HFFc6 (cell line): Measurements from ENCODE around the gene SCN1B. TPM values are rescaled to one million over a fixed set of nuclear protein-coding genes. Genes with fewer than 3 reads are reported as not detected.
"Not testable (repeated sequence)": the region's sequence is repeated elsewhere in the genome, so short reads cannot be mapped to it uniquely, and the experiment has no call there.

Source experiments
- DNase-seq: peaks from one replicate; pipeline ENCODE4 v3.0.0-alpha.2; 2018
- H3K27ac Mint-ChIP-seq: 2 replicates; pipeline ENCODE4 v1.8.0; 2020; ENCODE audit warnings: mild to moderate bottlenecking, mixed read lengths
- H3K27me3 Mint-ChIP-seq: 2 replicates; pipeline ENCODE4 v1.8.0; 2021; ENCODE audit warnings: mild to moderate bottlenecking, moderate library complexity, mixed read lengths; ENCODE audit not compliant: insufficient read depth
- H3K36me3 Mint-ChIP-seq: 2 replicates; pipeline ENCODE4 v1.8.0; 2021; ENCODE audit warnings: low read depth, mixed read lengths
- H3K4me1 Mint-ChIP-seq: 2 replicates; pipeline ENCODE4 v1.8.0; 2020; ENCODE audit warnings: low read depth, mixed read lengths
- H3K4me3 Mint-ChIP-seq: 2 replicates; pipeline ENCODE4 v1.8.0; 2020; ENCODE audit warnings: mild to moderate bottlenecking, moderate library complexity, mixed read lengths
- H3K9me3 Mint-ChIP-seq: 2 replicates; pipeline ENCODE4 v1.8.0; 2020; ENCODE audit warnings: mild to moderate bottlenecking, mixed read lengths
- total RNA-seq, 6 experiments: library from RNA; stranded (reverse); fragmentation: NEBNext Ultra II Directional; extraction: Animal tissue kit (Norgen Biotek cat#: 25700); gene quantifications; 2 replicates in 1 of 6; 3 replicates in 5 of 6; pipeline ENCODE4 v1.2.3, GENCODE V29; 2021
- TF ChIP-seq, protein P1 (sequence below): fragments of 200-600 bp; sonication (generic); IDR thresholded peaks from 2 replicates; pipeline ENCODE4 v1.5.0; 2021; ENCODE audit warnings: antibody characterized with exemption, mild to moderate bottlenecking

SCN1B gene
- total RNA-seq, 6 experiments from 2014 or later = 6.8 to 14.2 (median 12.6) TPM

DNA sequence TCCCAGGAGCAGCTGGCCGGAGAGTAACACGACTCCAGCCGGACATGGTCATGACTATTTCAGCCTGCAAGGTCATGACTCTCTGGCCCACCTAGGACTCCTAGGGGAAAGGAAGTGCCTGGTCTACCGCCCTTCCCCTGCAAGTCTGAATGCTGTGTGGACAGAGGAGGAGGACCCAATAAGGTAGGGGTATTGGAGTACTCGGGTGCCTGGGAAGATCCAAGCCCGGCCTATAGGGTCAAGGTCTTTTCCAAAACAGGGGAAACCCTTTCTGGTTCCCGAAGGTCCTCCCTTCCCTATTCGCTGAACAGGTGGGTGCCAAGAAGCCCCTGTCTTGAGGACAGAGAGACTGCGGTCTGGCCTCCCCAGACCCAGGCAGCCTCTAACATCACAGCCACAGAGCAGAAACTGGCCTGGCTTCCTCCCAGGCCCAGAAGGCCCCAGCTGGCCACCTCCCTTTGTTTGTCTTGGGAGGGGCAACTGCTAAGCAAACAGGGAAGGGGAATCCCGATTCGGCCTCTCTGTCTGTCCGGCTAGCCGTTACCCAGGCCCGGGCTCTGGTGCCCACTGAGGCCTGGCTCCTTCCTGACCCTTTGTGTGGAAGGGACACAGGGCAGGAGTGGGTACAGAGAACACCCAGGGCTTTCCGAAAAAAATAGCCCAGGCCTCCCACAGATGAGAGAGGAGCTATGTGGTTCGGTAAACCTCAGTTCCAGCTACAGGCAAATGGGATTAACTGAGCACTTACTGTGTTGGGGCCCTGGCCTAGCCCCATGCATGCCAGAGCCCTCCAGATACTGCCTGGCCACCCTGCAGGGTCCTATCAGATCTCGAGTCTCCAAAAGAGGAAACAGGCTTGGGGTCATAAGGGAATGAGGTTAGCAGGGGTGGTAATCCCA, 35.4 kb upstream of the SCN1B start:
- peaks cover 8% of the 10 kb centered on the region for H3K4me1 Mint-ChIP-seq

DNA sequence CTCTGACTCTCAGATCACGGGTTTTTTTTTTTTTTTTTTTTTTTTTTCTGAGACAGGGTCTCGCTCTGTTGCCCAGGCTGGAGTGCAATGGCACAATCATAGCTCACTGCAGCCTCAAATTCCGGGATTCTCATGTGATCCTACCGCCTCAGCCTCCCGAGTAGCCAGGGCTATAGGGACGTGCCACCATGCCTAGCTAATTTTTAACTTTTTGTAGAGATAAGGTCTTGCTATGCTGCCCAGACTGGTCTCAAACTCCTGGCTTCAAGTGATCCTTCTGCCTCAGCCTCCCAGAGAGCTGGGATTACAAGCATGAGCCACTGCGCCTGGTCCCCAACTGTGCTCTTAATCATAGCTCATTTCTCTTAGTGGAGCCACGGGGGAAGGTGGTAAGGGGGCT, 34.7 kb upstream of the SCN1B start:
- Mint-ChIP-seq H3K27me3 (peaks cover 16% of the 10 kb centered on the region), H3K9me3 (no peaks in the 10 kb centered on the region), H3K4me3 (no peak overlapping the region), H3K36me3 (no peaks in the 10 kb centered on the region), H3K4me1 (peaks cover 8% of the 10 kb centered on the region), H3K27ac (no peak overlapping the region)
- DNase-seq = no peak
- TF ChIP-seq, protein P1, sequence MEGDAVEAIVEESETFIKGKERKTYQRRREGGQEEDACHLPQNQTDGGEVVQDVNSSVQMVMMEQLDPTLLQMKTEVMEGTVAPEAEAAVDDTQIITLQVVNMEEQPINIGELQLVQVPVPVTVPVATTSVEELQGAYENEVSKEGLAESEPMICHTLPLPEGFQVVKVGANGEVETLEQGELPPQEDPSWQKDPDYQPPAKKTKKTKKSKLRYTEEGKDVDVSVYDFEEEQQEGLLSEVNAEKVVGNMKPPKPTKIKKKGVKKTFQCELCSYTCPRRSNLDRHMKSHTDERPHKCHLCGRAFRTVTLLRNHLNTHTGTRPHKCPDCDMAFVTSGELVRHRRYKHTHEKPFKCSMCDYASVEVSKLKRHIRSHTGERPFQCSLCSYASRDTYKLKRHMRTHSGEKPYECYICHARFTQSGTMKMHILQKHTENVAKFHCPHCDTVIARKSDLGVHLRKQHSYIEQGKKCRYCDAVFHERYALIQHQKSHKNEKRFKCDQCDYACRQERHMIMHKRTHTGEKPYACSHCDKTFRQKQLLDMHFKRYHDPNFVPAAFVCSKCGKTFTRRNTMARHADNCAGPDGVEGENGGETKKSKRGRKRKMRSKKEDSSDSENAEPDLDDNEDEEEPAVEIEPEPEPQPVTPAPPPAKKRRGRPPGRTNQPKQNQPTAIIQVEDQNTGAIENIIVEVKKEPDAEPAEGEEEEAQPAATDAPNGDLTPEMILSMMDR = no peak

More for the DNA sequence above, 35.4 kb upstream of the SCN1B start:
- Mint-ChIP-seq H3K9me3 (no peaks in the 10 kb centered on the region), H3K27ac (no peak overlapping the region), H3K4me3 (no peak overlapping the region), H3K36me3 (no peaks in the 10 kb centered on the region), H3K27me3 (peaks cover 16% of the 10 kb centered on the region)
- TF ChIP-seq, protein P1 = no peak
- no peak for DNase-seq

DNA sequence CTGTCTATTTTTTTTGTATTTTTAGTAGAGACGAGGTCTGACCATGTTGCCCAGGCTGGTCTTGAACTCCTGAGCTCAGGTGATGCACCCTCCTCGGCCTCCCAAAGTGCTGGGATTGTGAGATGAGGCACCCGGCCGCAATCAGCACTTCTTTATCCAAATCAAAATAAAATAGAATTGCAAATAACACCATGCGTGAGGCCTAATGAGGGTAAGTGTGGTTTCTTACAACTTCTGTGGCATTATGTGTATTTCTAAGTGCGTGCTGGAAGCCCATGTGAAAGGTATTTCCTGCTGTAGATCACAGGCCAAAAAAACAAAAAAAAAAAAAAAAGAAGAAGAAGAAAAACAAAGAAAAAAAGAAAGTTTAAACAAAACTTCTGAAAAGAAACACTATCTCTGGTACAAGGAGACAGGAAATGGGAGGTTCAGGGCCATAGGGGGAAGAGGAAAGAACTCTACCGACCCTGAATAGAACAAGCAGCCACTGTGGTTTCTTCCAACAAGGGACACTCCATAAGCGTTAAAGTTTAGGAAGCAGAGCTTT, 33.1 kb upstream of the SCN1B start:
- Mint-ChIP-seq H3K27me3 (peaks cover 11% of the 10 kb centered on the region), H3K27ac (no peak overlapping the region), H3K4me1 (peaks cover 20% of the 10 kb centered on the region), H3K36me3 (peaks cover 6% of the 10 kb centered on the region), H3K4me3 (no peak overlapping the region), H3K9me3 (no peaks in the 10 kb centered on the region)
- TF ChIP-seq, protein P1 = no peak
- no peak for DNase-seq

DNA sequence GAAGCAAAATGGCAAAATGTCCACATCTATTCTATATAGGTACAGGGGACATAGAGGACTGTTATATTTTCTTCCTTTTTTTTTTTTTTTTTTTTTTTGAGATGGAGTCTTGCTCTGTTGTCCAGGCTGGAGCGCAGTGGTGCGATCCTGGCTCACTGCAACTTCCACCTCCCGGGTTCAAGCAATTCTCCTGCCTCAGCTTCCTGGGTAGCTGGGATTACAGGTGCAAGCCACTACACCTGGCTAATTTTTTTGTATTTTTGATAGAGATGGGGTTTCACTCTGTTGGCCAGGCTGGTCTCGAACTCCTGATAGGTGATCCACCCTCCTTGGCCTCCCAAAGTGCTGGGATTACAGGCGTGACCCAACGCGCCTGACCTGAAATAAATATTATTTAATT, 32.0 kb upstream of the SCN1B start:
- H3K27ac Mint-ChIP-seq, H3K27me3 Mint-ChIP-seq, DNase-seq, H3K4me3 Mint-ChIP-seq, H3K9me3 Mint-ChIP-seq: not testable (repeated sequence)
- Mint-ChIP-seq H3K36me3 (peaks cover 16% of the 10 kb centered on the region), H3K4me1 (peaks cover 30% of the 10 kb centered on the region)

GRCh38 chr19:34998777-34999497, 31.3 kb upstream of the SCN1B start:
- Mint-ChIP-seq H3K27ac (peak overlapping the region; percentile 93), H3K36me3 (peaks cover 16% of the 10 kb centered on the region), H3K27me3 (peaks cover 4% of the 10 kb centered on the region), H3K4me1 (peaks cover 35% of the 10 kb centered on the region), H3K9me3 (no peaks in the 10 kb centered on the region), H3K4me3 (peak overlapping the region; percentile 86)
- TF ChIP-seq, protein P1 = no peak
- DNase-seq = no peak
